C4-2B (cell line): Measurements from ENCODE around the gene EPN2.

Source experiments
- CTCF ChIP-seq: fragments of 450-650 bp; conservative IDR thresholded peaks from 2 replicates; pipeline ENCODE4 v1.5.1; 2017; ENCODE audit warnings: mild to moderate bottlenecking
- ZFX ChIP-seq: fragments of 450-650 bp; IDR thresholded peaks from 2 replicates; pipeline ENCODE4 v1.6.1; 2017

- no peak for TF ChIP-seq CTCF
- TF ChIP-seq ZFX = no peak
Observed at GRCh38 chr17:19331134-19331533, 94.0 kb downstream of the EPN2 start.
